OCI-M1 (cell line): Measurements from ENCODE around the gene PMM1.
A peak's percentile ranks its signal among the peaks of the same experiment; 100 is the strongest.
"Not testable (repeated sequence)": the region's sequence is repeated elsewhere in the genome, so short reads cannot be mapped to it uniquely, and the experiment has no call there.

ENCODE experiments used
- DNase-seq: peaks from one replicate; lab custom pipeline; 2025; lab: John Stamatoyannopoulos, UW

The PMM1 gene

DNA sequence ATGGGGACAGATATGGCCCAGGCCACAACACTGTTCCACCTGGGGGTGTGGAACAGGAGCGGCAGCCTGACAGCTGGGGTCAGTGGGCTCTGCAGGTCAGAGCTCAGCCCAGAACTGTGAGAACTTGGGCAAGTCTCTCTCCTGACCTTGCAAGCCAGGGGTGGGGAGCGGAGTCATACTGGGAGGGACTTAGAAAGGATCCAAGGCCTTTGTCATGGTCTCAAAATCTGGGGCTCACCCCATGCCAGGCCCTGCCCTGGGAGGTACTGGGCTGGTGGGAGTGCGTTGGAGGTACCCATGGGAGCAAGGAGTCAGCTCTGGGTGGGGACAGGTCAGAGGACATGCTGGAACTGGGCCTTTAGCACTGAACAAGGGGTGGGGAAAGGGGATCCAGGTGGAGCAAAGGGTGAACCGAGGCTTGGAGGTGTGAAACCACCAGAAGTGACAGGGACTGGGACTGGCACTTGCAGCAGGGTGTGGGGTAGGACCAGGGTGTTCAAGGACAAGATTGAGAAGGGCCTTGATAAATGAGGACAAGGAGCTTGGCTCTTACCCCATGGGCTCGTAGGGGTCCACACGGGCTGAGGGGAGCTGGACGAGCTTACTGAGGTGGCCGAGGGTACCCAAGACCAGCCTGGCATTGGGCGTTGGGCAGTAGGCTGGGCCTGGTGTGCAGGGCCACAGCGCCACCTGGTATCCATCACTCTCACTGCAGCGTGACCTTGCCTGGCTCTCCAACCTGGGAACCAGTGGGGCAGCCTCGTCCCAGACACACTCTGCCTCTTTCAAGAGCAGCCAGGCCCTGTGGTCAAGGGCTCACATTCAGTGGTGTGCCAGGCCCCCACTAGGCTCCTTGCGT, 7.4 kb upstream of the PMM1 start:
- DNase-seq, result peak; percentile 74

DNA sequence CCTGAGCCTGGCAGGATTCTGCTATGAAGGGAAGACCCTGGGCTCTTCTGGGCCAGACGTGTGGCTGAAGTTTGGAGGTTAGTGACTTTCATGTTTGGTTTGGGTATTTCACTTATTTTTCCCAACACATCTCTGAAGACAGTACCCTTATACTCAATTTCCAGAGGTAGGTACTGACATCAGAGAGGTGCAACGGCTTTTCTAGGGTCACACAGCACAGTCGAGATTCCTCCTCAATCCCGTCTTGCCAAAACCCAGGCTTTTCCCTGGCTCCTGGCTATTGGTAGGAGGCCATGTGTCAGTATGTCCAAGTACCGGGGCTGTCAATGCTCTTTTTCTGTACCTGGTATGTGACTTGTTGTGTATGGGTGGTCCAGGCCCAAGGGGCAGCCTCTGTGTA, 6.1 kb upstream of the PMM1 start:
- DNase-seq, result no peak

DNA sequence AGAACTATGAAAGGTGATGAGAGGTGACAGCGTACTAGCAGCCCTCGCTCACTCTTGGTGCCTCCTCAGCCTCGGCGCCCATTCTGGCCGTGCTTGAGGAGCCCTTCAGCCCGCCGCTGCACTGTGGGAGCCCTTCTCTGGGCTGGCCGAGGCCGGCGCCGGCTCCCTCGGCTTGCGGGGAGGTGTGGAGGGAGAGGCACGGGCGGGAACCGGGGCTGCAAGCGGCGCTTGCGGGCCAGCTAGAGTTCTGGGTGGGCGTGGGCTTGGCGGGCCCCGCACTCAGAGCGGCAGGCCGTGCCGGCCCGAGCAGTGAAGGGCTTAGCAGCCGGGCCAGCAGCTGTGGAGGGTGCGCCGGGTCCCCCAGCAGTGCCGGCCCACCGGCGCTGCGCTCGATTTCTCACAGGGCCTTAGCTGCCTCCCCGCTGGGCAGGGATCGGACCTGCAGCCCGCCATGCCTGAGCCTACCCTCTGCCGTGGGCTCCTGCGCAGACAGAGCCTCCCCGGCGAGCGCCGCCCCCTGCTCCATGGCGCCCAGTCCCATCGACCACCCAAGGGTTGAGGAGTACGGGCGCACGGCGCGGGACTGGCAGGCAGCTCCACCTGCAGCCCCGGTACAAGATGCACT, 3.8 kb upstream of the PMM1 start:
- DNase-seq, result not testable (repeated sequence)

- DNase-seq, result no peak
These were observed 2.3 kb downstream of the PMM1 start for GRCh38 chr22:41587347-41587723.

DNA sequence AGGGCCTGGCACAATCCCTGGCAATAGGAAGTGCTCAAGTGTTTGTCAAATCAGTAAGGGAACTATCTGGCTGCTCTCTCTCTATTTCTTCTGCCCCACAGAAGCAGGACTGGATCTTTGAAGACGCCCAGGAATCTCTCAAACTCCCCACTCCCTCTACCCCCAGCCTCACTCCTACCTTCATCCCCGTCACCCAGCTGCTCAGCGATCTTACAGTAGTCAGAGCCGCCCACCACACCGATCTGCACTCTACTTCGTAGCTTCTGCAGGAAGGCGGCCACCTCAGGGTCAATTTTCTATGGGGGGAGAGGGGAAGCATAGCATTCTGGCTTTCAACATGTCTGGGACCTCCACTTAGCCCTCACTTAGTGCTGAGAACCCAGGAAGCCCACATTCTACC, 3.7 kb downstream of the PMM1 start:
- no peak for DNase-seq

- no peak for DNase-seq
These were observed 4.8 kb downstream of the PMM1 start for GRCh38 chr22:41584881-41585280.

GRCh38 chr22:41582694-41583093, 6.9 kb downstream of the PMM1 start:
- no peak for DNase-seq

GRCh38 chr22:41579997-41580355, 9.7 kb downstream of the PMM1 start:
- no peak for DNase-seq

DNA sequence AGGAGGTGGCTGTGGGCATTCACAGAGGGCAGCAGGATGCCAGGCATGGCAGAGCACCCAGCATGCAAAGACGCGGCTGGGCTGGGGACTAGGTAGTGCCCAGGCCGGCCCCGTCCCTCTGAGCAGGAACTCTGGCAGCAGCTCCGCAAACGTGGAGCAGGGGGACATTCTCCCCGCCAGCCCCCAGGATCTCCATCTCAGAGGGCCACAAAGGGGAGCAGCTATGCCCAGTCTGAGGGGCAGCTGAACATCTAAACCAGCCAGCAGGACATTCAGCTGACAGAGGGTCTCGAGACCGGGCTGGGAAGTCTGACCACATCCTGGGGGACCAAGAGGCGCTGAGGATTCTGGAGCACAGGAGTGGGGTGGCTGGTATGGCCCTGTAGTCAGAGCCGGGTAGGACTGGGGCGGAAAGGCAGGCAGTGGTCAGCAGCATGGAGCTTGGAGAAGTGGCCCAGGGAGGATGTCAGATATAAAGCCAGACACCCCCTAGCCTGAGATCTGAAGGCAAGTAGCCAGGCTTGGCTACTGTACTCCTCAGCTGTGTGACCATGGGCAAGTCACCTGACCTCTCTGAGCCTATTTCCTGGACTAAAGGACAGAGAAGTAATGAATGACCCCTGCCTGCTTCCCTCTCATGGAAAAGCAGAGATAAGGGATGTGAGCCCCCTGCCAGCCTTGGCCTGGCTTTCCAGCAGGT, 10.2 kb downstream of the PMM1 start:
- no peak for DNase-seq

DNA sequence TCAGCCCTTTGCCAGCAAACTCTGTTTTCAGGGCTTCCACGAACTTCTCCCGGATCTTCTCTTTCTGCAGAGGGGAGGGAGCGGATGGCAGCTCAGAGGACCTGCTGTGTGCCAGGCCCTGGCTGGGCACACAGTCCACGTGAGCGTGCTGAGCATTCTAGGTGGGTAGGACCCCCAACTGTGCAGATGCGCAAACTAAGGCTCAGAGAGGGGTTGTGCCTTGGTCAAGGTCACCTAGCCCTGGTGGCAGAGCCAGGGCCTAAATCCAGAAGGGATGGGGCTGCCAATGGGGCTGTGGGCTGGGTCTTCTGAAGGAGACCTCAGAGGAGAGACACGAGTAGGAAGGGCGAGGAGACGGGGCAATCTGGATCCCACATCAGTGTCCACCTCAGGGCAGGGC, 10.8 kb downstream of the PMM1 start:
- no peak for DNase-seq

DNA sequence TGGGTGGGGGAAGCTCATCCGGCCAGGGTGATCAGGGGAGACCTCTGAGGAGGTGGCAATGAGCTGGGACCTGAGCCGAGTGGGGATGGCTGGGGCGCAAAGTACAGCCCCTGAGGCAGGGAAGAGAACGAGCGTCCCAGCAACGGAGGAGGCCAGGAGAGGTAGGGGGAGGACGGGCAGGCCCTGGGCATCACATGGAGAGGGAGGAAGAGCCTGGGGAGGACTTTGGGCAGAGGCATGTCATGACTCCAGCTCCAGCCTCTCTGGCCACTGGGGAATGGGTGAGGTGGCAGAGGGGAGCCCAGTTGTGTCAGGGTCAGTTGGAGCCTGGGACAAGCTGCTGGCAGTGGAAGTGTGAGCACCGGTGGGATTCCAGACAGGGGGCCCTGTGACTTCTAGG, 11.5 kb downstream of the PMM1 start:
- DNase-seq, result no peak

DNA sequence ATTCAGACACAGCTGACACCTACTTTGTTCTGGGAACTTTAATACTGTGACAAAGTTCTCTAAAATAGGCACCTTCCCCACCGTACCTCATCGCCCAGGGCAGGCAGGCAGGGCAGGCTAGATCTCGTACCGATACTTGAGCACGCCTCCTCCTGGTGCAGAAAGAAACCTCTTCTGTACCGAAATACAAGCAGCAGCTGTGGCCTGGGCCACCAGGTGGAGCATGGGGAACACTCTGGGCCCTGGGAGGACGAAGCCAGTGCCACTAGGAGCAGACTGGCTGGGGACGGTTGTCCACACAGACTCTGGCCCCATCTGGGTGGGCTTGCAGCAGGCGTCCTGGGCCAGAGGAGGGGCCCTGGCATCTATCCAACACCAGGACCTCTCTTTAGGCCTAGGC, 12.8 kb downstream of the PMM1 start:
- DNase-seq, result peak; percentile 87

DNA sequence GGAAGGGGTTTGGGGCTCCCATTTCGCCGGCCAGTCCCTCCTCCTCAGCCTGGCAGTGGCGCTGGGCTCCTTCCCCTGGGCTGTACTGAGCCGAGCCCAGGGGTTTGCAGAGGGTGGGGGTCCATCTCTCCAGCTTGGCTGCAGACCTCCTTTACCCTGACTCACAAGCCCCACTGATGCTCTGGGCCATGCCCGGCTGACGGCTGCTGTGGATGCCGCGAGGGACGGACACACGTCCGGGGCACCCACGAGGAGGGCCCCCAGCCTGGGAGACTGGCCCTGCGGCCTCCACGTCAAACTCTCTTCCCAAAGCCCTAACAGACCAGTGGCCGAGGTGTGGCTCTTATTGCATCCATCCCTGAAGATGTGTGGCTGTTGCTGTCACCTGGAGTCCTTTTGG, 14.1 kb downstream of the PMM1 start:
- no peak for DNase-seq

- no peak for DNase-seq
These were observed 14.7 kb downstream of the PMM1 start for GRCh38 chr22:41574847-41575381.

DNA sequence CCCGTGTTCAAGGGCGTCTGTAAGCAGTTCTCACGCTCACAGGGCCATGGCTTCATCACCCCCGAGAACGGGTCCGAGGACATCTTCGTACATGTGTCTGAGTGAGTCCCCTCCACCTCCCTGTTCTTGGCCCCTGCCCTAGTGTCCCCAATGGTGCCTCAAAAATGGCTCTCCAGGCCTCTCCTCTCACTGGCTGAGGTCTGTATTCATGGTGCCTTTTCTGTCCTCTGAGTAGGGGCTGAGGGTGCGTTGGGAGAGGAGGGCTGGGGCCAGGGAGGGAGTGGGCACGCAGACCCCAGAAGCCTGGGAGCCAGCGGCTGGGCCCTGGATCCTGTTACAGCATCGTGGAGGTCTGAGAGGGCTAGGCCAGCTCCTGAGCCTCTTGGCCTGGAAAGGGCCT, 16.0 kb downstream of the PMM1 start:
- DNase-seq, result no peak

- not testable (repeated sequence) for DNase-seq
These were observed 17.3 kb downstream of the PMM1 start for GRCh38 chr22:41572305-41572704.

GRCh38 chr22:41571786-41572185, 17.9 kb downstream of the PMM1 start:
- no peak for DNase-seq

DNA sequence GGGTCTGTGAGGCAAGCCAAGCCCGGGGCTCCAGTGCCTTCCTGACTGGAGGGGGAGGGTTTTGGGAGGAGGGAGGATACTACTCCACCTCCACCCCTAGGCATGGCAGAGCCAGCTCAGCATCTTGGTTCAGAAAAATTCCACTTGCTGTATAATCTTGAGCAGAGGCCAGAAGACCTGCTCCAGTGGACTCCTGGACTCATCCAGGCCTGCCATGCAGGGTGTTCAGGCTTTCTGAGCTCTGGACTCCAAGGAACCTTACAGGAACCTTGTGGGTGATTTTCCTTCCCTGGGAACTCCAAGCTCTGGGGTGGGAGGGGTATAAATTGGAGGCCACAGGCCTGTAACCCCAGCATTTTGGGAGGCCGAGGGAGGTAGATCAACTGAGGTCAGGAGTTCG, 19.4 kb downstream of the PMM1 start:
- no peak for DNase-seq

DNA sequence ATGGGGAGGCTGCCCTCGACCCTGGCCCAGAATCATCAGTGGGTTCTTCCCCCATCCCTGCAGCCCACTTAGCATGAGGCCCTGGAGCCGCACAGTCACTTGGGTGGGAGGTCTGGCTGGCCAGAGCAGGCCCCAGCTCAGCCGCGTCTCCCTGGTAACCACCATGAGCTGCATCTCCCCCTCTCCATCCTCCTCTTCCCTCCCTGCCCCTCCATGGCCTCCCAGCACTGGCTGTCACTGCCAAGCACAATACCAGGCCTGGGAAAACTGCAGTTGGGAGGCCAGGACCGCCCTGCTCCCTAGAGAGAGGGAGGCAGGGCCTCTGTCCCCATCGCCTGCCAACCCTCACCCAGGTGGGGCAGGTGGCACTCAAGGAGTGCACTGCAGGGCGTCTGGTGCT, 20.8 kb downstream of the PMM1 start:
- no peak for DNase-seq

DNA sequence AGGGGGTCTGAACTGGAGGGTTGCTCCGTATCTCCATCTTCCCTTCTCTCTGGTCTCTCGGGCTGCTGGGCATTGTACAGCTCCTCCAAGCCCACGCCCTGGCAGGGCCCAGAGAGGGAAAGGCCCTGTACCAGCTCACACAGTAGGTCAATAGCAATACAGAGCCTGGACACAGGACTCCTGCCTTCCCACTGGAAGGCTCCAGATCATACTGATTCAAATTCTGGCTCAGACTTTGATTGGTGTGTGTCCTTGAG, 22.2 kb downstream of the PMM1 start:
- no peak for DNase-seq

DNA sequence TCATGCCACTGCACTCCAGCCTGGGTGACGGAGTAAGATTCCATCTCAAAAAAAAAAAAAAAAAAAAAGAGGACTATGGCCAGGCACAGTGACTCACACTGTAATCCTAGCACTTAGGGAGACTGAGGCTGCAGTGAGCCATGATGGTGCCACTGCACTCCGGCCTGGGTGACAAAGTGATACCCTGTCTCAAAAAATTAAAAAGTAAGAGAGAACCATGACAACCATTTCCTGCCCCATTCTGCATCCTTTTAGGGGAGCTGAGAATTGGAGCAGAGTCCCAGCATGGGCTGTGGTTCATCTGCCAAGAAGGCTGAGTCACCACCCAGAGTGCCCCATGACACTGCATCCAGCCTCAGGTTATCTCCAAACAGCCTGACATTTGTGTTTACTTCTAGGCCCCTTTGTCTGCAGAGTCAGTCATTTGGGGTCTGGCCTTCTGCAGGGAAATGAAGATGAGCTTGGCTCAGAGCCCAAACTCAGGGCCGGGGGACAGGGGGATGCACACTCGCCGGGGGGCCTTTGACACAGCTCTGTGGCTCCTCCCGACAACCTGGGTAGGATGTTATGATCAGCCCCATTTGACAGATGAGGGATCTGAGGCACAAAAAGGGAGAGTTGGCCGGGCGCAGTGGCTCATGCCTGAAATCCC, 24.1 kb downstream of the PMM1 start:
- DNase-seq, result peak; percentile 74

- DNase-seq, result no peak
These were observed 25.1 kb downstream of the PMM1 start for GRCh38 chr22:41564563-41564962.
